ENCODE data around the gene CD300LF.

DNA sequence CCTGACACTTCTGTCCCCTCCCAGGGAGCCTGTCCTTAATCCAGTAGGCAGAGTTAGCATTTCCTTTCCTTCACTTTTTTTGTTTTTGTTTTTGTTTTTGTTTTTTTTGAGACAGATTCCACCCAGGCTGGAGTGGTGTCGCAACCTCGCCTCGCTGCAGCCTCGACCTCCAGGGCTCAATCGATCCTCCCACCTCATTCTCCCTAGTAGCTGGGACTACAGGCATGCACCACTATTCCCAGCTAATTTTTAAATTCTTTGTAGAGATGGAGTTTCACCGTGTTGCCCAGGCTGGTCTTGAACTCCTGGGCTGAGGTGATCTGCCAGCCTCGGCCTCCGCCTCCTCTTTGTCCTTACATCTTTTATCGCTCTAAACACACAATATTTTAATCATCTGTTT lies 39.7 kb upstream of the CD300LF start:
- TF ChIP-seq, protein P1, sequence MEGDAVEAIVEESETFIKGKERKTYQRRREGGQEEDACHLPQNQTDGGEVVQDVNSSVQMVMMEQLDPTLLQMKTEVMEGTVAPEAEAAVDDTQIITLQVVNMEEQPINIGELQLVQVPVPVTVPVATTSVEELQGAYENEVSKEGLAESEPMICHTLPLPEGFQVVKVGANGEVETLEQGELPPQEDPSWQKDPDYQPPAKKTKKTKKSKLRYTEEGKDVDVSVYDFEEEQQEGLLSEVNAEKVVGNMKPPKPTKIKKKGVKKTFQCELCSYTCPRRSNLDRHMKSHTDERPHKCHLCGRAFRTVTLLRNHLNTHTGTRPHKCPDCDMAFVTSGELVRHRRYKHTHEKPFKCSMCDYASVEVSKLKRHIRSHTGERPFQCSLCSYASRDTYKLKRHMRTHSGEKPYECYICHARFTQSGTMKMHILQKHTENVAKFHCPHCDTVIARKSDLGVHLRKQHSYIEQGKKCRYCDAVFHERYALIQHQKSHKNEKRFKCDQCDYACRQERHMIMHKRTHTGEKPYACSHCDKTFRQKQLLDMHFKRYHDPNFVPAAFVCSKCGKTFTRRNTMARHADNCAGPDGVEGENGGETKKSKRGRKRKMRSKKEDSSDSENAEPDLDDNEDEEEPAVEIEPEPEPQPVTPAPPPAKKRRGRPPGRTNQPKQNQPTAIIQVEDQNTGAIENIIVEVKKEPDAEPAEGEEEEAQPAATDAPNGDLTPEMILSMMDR (IDR thresholded peaks at IDR 0.05) = no peak
- no peak for TF ChIP-seq POLR2A (IDR thresholded peaks at IDR 0.05)
- no peak for TF ChIP-seq POLR2AphosphoS5 (IDR thresholded peaks at IDR 0.05)
